Erythroblast (primary cell): ENCODE results near the gene TCF4.

Experiments
- GATA1 ChIP-seq: IDR thresholded peaks from 2 replicates; pipeline ENCODE4 v1.6.1; 2011; ENCODE audit warnings: low read depth, mild to moderate bottlenecking, control low read depth, low read length, moderate library complexity
- POLR2A ChIP-seq: IDR thresholded peaks from 2 replicates; pipeline ENCODE4 v1.6.1; 2011; ENCODE audit warnings: mild to moderate bottlenecking, low read length

GRCh38 chr18:55588870-55589595 is 1.0 kb upstream of the TCF4 start:
- TF ChIP-seq POLR2A (no peak), GATA1 (no peak)
